Measurements from ENCODE around the gene RNASE1.
"Not testable (repeated sequence)": the region's sequence is repeated elsewhere in the genome, so short reads cannot be mapped to it uniquely, and the experiment has no call there.

RNASE1 gene

GRCh38 chr14:20802341-20803084, at the start of gene RNASE1:
Gene RNASE1, minus strand, starts transcription at chr14:20802844. Its CDS starts 776 bp downstream, at chr14:20802068.
- DNase-seq (ENCODE audit: low spot score): no peak

- DNase-seq (ENCODE audit: low spot score): no peak
Measured at GRCh38 chr14:20848955-20849570, 46.4 kb upstream of the RNASE1 start.

- no peak for DNase-seq (ENCODE audit: low spot score)
Measured at GRCh38 chr14:20848316-20848954, 45.8 kb upstream of the RNASE1 start.

- DNase-seq (ENCODE audit: low spot score): no peak
Measured at GRCh38 chr14:20846560-20846959, 43.9 kb upstream of the RNASE1 start.

- no peak for DNase-seq (ENCODE audit: low spot score)
Measured at GRCh38 chr14:20841096-20841495, 38.5 kb upstream of the RNASE1 start.

GRCh38 chr14:20837831-20838230, 35.2 kb upstream of the RNASE1 start:
- DNase-seq (ENCODE audit: low spot score): no peak

GRCh38 chr14:20836668-20837338, 34.2 kb upstream of the RNASE1 start:
- DNase-seq (ENCODE audit: low spot score): no peak

GRCh38 chr14:20834899-20835298, 32.3 kb upstream of the RNASE1 start:
- no peak for DNase-seq (ENCODE audit: low spot score)

GRCh38 chr14:20830831-20831230, 28.2 kb upstream of the RNASE1 start:
- DNase-seq (ENCODE audit: low spot score): no peak

GRCh38 chr14:20828024-20828694, 25.5 kb upstream of the RNASE1 start:
- DNase-seq (ENCODE audit: low spot score): not testable (repeated sequence)

- DNase-seq (ENCODE audit: low spot score): no peak
Measured at GRCh38 chr14:20827326-20827725, 24.7 kb upstream of the RNASE1 start.

- DNase-seq (ENCODE audit: low spot score): peak; percentile 5
Measured at GRCh38 chr14:20826666-20827065, 24.0 kb upstream of the RNASE1 start.

GRCh38 chr14:20823859-20824258, 21.2 kb upstream of the RNASE1 start:
- no peak for DNase-seq (ENCODE audit: low spot score)

GRCh38 chr14:20821521-20822108, 19.0 kb upstream of the RNASE1 start:
- DNase-seq (ENCODE audit: low spot score): not testable (repeated sequence)

- DNase-seq (ENCODE audit: low spot score): no peak
Measured at GRCh38 chr14:20820063-20820904, 17.6 kb upstream of the RNASE1 start.

GRCh38 chr14:20818861-20819260, 16.2 kb upstream of the RNASE1 start:
- no peak for DNase-seq (ENCODE audit: low spot score)

- DNase-seq (ENCODE audit: low spot score): not testable (repeated sequence)
Measured at GRCh38 chr14:20815946-20816345, 13.3 kb upstream of the RNASE1 start.

- no peak for DNase-seq (ENCODE audit: low spot score)
Measured at GRCh38 chr14:20811986-20812975, 9.6 kb upstream of the RNASE1 start.

- no peak for DNase-seq (ENCODE audit: low spot score)
Measured at GRCh38 chr14:20809917-20810316, 7.3 kb upstream of the RNASE1 start.

GRCh38 chr14:20808162-20808483, 5.5 kb upstream of the RNASE1 start:
- no peak for DNase-seq (ENCODE audit: low spot score)

All from activated CD4-positive, alpha-beta T cell treated with anti-CD3 and anti-CD28 coated beads, Interleukin-2, Interleukin-4, amounts not matched to agents 100 ng/mL and 50 ng/mL, durations not matched to agents 16 hours and 8 hours (primary cell).